Gastroesophageal sphincter (tissue), 4 donors: ENCODE measurements around the gene DCTN1. TPM values are rescaled to one million over a fixed set of nuclear protein-coding genes. Genes with fewer than 3 reads are reported as not detected.
A peak's percentile ranks its signal among the peaks of the same experiment; 100 is the strongest.

Experiments
- ATAC-seq: fragments of 150-250 bp; one replicate; pipeline ENCODE4 v1.9.1; 2016; ENCODE audit warnings: mild to moderate bottlenecking, moderate library complexity
- H3K27ac ChIP-seq, 4 donors: fragments of 200-600 bp; sonication (generic) in 3 of 4; 1 replicate in 3 of 4; 2 replicates in 1 of 4; pipeline ENCODE4 v1.5.1; 2016 to 2019
- H3K27me3 ChIP-seq: fragments of 200-600 bp; sonication (generic); one replicate; pipeline ENCODE4 v1.5.1; 2019
- H3K36me3 ChIP-seq, 2 donors: fragments of 200-600 bp; sonication (generic); one replicate each; pipeline ENCODE4 v1.5.1; 2019; ENCODE audit warnings: control low read depth in 1 of 2
- H3K4me1 ChIP-seq, 3 donors: fragments of 200-600 bp; sonication (generic); 1 replicate in 2 of 3; 2 replicates in 1 of 3; pipeline ENCODE4 v1.5.1; 2016 to 2019; ENCODE audit warnings: control low read depth in 2 of 3
- H3K4me3 ChIP-seq, 2 donors: fragments of 200-600 bp; sonication (generic); one replicate each; pipeline ENCODE4 v1.5.1; 2019; ENCODE audit warnings: mild to moderate bottlenecking in 1 of 2, moderate library complexity in 1 of 2
- H3K9me3 ChIP-seq, 3 donors: fragments of 200-600 bp; sonication (generic); one replicate each; pipeline ENCODE4 v1.5.1; 2017 to 2019; ENCODE audit warnings: control low read depth in 2 of 3
- EP300 ChIP-seq: sonication (generic); formaldehyde crosslinking; IDR thresholded peaks from one replicate; pipeline ENCODE4 v1.6.1; 2017; ENCODE audit warnings: antibody characterized with exemption, mild to moderate bottlenecking
- POLR2A ChIP-seq, 2 donors: fragments of 450-650 bp; IDR thresholded peaks; one replicate each; pipeline ENCODE4 v1.6.1; 2017; ENCODE audit warnings: antibody characterized with exemption in 2 of 2, mild to moderate bottlenecking in 2 of 2, moderate library complexity in 1 of 2
- POLR2AphosphoS5 ChIP-seq: sonication (generic); formaldehyde crosslinking; IDR thresholded peaks from one replicate; pipeline ENCODE4 v1.6.1; 2017; ENCODE audit warnings: antibody characterized with exemption
- WGBS, 2 donors: methylation state at CpG; one replicate each; pipeline ENCODE4 v1.1.5; 2018; ENCODE audit warnings: low coverage in 1 of 2; 5-methylcytosine and 5-hydroxymethylcytosine counted together
- total RNA-seq, 4 donors: library from RNA; depleted of rRNA; stranded (reverse); fragments of >200 nt; gene quantifications; one replicate each; pipeline ENCODE4 v1.1.0, GENCODE V29; 2016
- TF ChIP-seq, protein P1 (sequence below), 4 experiments: fragments of 200-600 bp in 2 of 4; fragments of 450-650 bp in 2 of 4; sonication (generic) in 1 of 4; IDR thresholded peaks; one replicate each; pipeline ENCODE4 v1.5.1; 2017 to 2019; ENCODE audit warnings: antibody characterized with exemption in 4 of 4, mild to moderate bottlenecking in 2 of 4, moderate library complexity in 2 of 4

Gene DCTN1
- 100 to 1,000 TPM; 132 to 197 (median 170) TPM for total RNA-seq

DNA sequence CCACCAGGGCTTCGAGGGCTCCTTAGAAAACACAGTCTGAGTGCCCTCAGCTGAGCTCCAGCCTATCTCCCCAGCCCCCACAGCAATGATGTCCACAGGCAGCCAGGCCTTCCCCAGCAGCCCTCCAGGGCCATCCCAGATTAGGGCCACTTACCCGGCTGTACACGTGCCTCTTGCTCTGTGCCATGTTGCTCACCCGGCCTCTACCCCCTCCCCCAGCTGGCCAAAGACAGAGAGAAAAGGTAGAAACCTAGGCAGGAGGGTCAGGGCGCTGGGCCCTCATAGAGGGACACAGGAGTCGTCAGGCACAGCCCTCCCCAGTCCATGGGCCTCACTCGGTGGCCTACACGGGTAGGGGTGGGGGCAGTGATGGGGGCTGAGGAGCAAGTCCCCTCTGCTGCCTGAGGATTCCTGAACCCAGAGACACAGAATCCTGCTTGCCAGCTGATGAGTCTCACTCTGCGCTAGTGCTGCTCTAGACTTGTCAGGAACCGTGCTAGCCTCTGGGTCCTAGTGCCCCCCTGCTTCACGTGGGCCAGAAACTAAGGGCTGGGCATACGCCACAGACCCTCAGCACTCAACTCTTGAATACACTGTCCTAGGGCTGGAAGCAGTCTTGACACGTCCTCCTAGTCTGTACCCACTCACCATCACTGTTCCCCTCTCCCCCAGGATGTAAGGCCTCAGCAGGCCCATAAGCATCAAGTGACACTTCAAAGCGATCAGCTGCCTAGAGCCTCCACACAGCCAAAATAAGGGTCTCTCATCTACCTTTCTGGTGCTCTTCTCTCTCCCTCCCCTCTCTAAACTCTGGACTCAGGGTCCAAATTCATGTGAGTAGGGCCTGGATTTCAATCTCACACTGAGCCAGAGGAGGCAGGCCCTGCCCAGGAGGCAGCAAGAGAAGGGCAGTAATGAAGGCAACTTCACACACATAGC lies at the start of gene DCTN1:
Gene DCTN1, minus strand, starts transcription at position 461 of the 939 bp plus-strand sequence. Its CDS starts 274 bp downstream, at position 187.
- peak within 1 kb of the TSS; percentile 44 to 54 for H3K4me3 ChIP-seq
- H3K27me3 ChIP-seq = no peaks in the 10 kb centered on the region
- peaks cover 0 to 35% of the 10 kb centered on the region in 2 donors for H3K36me3 ChIP-seq
- peak; percentile 73 for ATAC-seq
- peak; percentile 10 for TF ChIP-seq POLR2AphosphoS5
- TF ChIP-seq, protein P1, sequence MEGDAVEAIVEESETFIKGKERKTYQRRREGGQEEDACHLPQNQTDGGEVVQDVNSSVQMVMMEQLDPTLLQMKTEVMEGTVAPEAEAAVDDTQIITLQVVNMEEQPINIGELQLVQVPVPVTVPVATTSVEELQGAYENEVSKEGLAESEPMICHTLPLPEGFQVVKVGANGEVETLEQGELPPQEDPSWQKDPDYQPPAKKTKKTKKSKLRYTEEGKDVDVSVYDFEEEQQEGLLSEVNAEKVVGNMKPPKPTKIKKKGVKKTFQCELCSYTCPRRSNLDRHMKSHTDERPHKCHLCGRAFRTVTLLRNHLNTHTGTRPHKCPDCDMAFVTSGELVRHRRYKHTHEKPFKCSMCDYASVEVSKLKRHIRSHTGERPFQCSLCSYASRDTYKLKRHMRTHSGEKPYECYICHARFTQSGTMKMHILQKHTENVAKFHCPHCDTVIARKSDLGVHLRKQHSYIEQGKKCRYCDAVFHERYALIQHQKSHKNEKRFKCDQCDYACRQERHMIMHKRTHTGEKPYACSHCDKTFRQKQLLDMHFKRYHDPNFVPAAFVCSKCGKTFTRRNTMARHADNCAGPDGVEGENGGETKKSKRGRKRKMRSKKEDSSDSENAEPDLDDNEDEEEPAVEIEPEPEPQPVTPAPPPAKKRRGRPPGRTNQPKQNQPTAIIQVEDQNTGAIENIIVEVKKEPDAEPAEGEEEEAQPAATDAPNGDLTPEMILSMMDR (IDR thresholded peaks at IDR 0.05) = no peak
- peaks cover 0 to 77% (median 26%) of the 10 kb centered on the region in 3 donors for H3K4me1 ChIP-seq
- 33% methylated on average over 5 of the region's 14 CpGs; no CpG with 5 or more reads in 1 of the 2 donors for WGBS, 2 donors
- H3K27ac ChIP-seq = peak within 1 kb of the TSS in 3 of 4 donors; percentile 53 to 77 (median 55)
- H3K9me3 ChIP-seq = no peaks in the 10 kb centered on the region

DNA sequence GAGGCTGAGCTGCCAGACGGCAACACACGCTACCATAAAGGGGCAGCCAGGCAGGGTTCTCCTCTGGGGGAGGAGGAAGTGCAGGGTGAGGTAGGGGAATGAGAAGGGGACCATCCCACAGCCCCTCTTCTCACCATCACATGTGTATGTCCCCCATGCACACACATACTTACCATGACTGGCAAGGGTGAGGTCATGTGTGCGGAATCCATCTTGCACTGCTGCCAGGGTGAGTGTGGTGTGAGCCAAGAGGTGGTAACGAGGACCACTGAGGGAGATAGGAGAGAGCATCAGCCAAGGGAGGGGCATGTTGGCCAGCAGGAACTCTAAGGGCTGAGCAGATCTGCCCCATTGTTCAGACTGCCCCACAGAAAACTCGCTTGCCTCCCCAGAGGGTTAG lies 48.6 kb upstream of the DCTN1 start:
- no peaks in the 10 kb centered on the region for H3K9me3 ChIP-seq
- no peak overlapping the region for H3K27ac ChIP-seq
- peaks cover 0 to 82% of the 10 kb centered on the region in 2 donors for H3K36me3 ChIP-seq
- no peak for TF ChIP-seq POLR2A (IDR thresholded peaks at IDR 0.05)
- TF ChIP-seq, protein P1 (IDR thresholded peaks at IDR 0.05) = no peak
- TF ChIP-seq EP300 = no peak
- TF ChIP-seq POLR2AphosphoS5 = no peak
- no peaks in the 10 kb centered on the region for H3K27me3 ChIP-seq
- no peak overlapping the region for H3K4me3 ChIP-seq
- no peaks in the 10 kb centered on the region for H3K4me1 ChIP-seq
- no peak for ATAC-seq
- WGBS, 2 donors = 50 to 73% methylated on average over 1 to 3 of the region's 5 CpGs

DNA sequence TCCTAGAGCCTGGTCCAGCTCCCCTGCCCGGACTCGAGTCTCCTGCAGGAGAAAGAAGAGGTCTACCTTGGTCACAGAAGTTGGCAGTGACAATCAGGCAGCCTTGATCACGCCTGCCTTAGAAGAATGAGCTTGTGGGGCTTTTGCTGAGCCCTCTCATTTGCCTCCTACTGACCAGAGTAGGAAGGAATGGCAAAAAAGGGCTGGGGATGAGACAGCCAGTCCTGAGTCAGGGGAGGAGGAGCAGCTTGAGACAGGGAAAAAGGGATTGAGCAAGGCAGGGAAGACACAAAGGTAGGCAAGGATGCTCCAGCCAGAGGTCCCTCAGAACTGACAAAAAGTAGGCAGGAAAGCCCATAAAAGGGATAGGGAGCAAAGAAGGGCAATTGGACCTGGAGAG lies 47.4 kb upstream of the DCTN1 start:
- Histone ChIP-seq H3K4me1 (no peaks in the 10 kb centered on the region), H3K27me3 (no peaks in the 10 kb centered on the region), H3K27ac (no peak overlapping the region), H3K9me3 (no peaks in the 10 kb centered on the region), H3K36me3 (peaks cover 0 to 81% of the 10 kb centered on the region in 2 donors), H3K4me3 (no peak overlapping the region)
- ATAC-seq = no peak
- TF ChIP-seq EP300 (no peak), POLR2A (IDR thresholded peaks at IDR 0.05) (no peak), POLR2AphosphoS5 (no peak)
- TF ChIP-seq, protein P1 (IDR thresholded peaks at IDR 0.05) = no peak
- no CpG with 5 or more reads among the region's 3 CpGs for WGBS, 2 donors

DNA sequence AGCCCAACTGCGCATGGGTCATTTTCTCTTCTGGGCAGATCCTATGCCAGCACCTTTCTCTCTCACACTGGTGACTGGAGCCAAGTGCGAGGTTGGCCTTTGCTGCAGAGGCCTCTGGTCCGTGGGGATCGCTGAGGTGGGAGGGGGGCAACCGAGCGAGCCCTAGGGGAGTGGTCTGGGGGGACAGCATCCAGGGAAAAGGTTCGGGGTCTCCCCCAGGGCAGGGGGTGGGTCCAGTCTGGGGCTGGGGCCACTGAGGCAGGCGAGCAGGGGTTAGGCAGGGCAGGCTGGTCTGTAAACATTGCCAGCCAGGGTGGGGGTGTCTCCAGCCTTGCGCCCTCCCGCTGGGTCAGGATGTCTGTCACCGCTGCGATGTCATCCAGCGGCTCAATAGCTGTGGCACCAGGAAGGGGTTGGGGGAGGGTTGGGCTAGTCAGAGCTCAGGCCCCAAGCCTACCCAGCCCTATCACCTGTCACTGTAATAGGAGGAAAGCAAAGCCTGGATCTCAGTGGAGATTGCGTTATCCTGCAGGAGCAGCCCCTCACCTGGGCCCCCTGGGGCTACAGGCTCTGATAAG lies 46.2 kb upstream of the DCTN1 start:
- no peak for TF ChIP-seq POLR2A (IDR thresholded peaks at IDR 0.05)
- no peak for TF ChIP-seq POLR2AphosphoS5
- TF ChIP-seq, protein P1 (IDR thresholded peaks at IDR 0.05) = no peak
- no peak for TF ChIP-seq EP300

More for the DNA sequence above, 46.2 kb upstream of the DCTN1 start:
- Histone ChIP-seq H3K9me3 (no peaks in the 10 kb centered on the region), H3K27ac (no peak overlapping the region), H3K4me1 (peaks cover 0 to 7% (median 0%) of the 10 kb centered on the region in 3 donors), H3K27me3 (no peaks in the 10 kb centered on the region), H3K36me3 (peaks cover 0 to 68% of the 10 kb centered on the region in 2 donors), H3K4me3 (no peak overlapping the region)
- WGBS, 2 donors = 100% methylated on average over 1 of the region's 14 CpGs; no CpG with 5 or more reads in 1 of the 2 donors
- no peak for ATAC-seq
